PFSK-1 (cell line): ENCODE data around the gene GFI1B.

Experiments used
- FOXP2 ChIP-seq: optimal IDR thresholded peaks from 2 replicates; pipeline ENCODE3; 2011; ENCODE audit warnings: borderline replicate concordance, control low read depth, inconsistent platforms; ENCODE audit not compliant: insufficient read depth; ENCODE audit errors: extremely low read length, extremely low read depth
- POLR2AphosphoS5 ChIP-seq: IDR thresholded peaks from 2 replicates; pipeline ENCODE4 v1.6.1; 2012; ENCODE audit warnings: low read depth, mild to moderate bottlenecking, control low read depth, low read length, moderate library complexity
- SIN3A ChIP-seq: IDR thresholded peaks from 2 replicates; pipeline ENCODE4 v1.6.1; 2012; ENCODE audit warnings: mild to moderate bottlenecking, low read length, moderate library complexity, borderline replicate concordance; ENCODE audit not compliant: insufficient read depth
- TAF1 ChIP-seq: IDR thresholded peaks from 2 replicates; pipeline ENCODE4 v1.6.1; 2012; ENCODE audit warnings: low read length, control low read depth, borderline replicate concordance; ENCODE audit not compliant: insufficient read depth
- TF ChIP-seq, protein P1 (sequence below), 2 experiments: IDR thresholded peaks; 2 replicates each; pipeline versions ENCODE4 v1.6.1 to v1.8.0; 2011 to 2012; ENCODE audit warnings: low read depth in 2 of 2, low read length in 2 of 2, control low read depth in 1 of 2, inconsistent platforms in 1 of 2, mild to moderate bottlenecking in 1 of 2, moderate library complexity in 1 of 2; ENCODE audit not compliant: insufficient read depth in 1 of 2

DNA sequence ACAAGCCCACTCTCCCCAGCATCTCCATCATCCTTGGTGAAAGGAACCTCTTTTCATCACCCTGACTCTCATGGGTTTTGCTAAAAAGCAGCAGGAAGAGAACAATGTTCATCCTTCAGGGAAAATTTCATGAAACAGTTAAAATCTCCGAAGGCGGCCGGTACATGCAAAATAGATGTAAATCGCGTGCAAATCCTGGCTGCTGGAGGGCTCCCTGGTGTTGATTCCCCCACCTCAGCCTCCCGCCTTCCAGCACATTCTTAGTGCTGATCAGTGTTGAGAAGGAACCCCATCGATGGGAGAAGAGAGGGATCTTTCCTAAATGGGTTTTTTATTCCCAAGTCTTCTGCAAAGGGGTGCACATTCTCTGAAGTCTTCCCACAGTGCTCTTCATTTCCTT lies 8.7 kb upstream of the GFI1B start:
- TF ChIP-seq POLR2AphosphoS5, result no peak
- TF ChIP-seq, protein P1, sequence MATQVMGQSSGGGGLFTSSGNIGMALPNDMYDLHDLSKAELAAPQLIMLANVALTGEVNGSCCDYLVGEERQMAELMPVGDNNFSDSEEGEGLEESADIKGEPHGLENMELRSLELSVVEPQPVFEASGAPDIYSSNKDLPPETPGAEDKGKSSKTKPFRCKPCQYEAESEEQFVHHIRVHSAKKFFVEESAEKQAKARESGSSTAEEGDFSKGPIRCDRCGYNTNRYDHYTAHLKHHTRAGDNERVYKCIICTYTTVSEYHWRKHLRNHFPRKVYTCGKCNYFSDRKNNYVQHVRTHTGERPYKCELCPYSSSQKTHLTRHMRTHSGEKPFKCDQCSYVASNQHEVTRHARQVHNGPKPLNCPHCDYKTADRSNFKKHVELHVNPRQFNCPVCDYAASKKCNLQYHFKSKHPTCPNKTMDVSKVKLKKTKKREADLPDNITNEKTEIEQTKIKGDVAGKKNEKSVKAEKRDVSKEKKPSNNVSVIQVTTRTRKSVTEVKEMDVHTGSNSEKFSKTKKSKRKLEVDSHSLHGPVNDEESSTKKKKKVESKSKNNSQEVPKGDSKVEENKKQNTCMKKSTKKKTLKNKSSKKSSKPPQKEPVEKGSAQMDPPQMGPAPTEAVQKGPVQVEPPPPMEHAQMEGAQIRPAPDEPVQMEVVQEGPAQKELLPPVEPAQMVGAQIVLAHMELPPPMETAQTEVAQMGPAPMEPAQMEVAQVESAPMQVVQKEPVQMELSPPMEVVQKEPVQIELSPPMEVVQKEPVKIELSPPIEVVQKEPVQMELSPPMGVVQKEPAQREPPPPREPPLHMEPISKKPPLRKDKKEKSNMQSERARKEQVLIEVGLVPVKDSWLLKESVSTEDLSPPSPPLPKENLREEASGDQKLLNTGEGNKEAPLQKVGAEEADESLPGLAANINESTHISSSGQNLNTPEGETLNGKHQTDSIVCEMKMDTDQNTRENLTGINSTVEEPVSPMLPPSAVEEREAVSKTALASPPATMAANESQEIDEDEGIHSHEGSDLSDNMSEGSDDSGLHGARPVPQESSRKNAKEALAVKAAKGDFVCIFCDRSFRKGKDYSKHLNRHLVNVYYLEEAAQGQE (IDR thresholded peaks at IDR 0.05; ENCODE audit: insufficient read depth in 1 of 2, low read depth in 2 of 2, low read length in 2 of 2), result no peak
- no peak for TF ChIP-seq TAF1
- TF ChIP-seq SIN3A, result no peak
- TF ChIP-seq FOXP2, result no peak
